H1 (cell line): ENCODE measurements around the gene SCAMP2. TPM values are rescaled to one million over a fixed set of nuclear protein-coding genes. Genes with fewer than 3 reads are reported as not detected.
A peak's percentile ranks its signal among the peaks of the same experiment; 100 is the strongest.

Experiments
- CBX5 ChIP-seq: fragments of 300-800, 300-1000 bp; sonication (generic); IDR thresholded peaks from 2 replicates; pipeline ENCODE4 v1.7.1; 2016; ENCODE audit warnings: antibody characterized with exemption, low read length, low read depth
- CEBPB ChIP-seq: IDR thresholded peaks from 2 replicates; pipeline ENCODE4 v1.6.1; 2012; ENCODE audit warnings: low read depth, low read length
- GTF2F1 ChIP-seq: IDR thresholded peaks from 2 replicates; pipeline ENCODE4 v1.6.1; 2012; ENCODE audit warnings: low read depth, low read length, improper control_type of control experiment, borderline replicate concordance
- HDAC2 ChIP-seq, 2 experiments: fragments of 300-600 bp in 1 of 2; sonication (generic) in 1 of 2; IDR thresholded peaks; 2 replicates each; pipeline ENCODE4 v1.6.1; 2011 to 2012; ENCODE audit warnings: low read depth in 2 of 2, low read length in 2 of 2, mild to moderate bottlenecking in 2 of 2, moderate library complexity in 2 of 2, borderline replicate concordance in 1 of 2, inconsistent platforms in 1 of 2
- PHF8 ChIP-seq: fragments of 200-600 bp; sonication (generic); conservative IDR thresholded peaks from 2 replicates; pipeline ENCODE4 v1.7.1; 2012; ENCODE audit warnings: low read depth, mild to moderate bottlenecking, inconsistent platforms, low read length, moderate library complexity
- POLR2AphosphoS5 ChIP-seq: IDR thresholded peaks from 2 replicates; pipeline ENCODE4 v1.6.1; 2011; ENCODE audit warnings: low read depth, low read length
- polyA plus RNA-seq, 7 experiments: library from polyadenylated mRNA; depleted of rRNA in 3 of 7; stranded (reverse) in 5 of 7; unstranded in 2 of 7; fragments of >200 nt in 5 of 7; fragments of 200-250 nt in 2 of 7; gene quantifications; 1 replicate in 5 of 7; 2 replicates in 1 of 7; 4 replicates in 1 of 7; pipeline versions ENCODE4 v1.2.1 to v1.2.3, GENCODE V29; 2011 to 2013; ENCODE audit warnings: missing spikeins in 2 of 7, mixed read lengths in 2 of 7
- total RNA-seq: library from RNA; stranded (reverse); fragmentation: NEBNext Ultra II Directional; extraction: Animal tissue kit (Norgen Biotek cat#: 25700); gene quantifications from 2 replicates; pipeline ENCODE4 v1.2.1, GENCODE V29; 2021
- TF ChIP-seq, protein P1 (sequence below): fragments of 300-600 bp; sonication (generic); IDR thresholded peaks from 2 replicates; pipeline ENCODE4 v1.7.1; 2012; ENCODE audit warnings: low read length, moderate library complexity, mild to moderate bottlenecking, inconsistent platforms; ENCODE audit not compliant: insufficient replicate concordance

Gene SCAMP2
- total and polyA plus RNA-seq, 2 of the 8 experiments (the other 6 are each of a cell fraction or from before 2014, with no cell fraction given): 41.7 to 131 TPM

- TF ChIP-seq, protein P1, sequence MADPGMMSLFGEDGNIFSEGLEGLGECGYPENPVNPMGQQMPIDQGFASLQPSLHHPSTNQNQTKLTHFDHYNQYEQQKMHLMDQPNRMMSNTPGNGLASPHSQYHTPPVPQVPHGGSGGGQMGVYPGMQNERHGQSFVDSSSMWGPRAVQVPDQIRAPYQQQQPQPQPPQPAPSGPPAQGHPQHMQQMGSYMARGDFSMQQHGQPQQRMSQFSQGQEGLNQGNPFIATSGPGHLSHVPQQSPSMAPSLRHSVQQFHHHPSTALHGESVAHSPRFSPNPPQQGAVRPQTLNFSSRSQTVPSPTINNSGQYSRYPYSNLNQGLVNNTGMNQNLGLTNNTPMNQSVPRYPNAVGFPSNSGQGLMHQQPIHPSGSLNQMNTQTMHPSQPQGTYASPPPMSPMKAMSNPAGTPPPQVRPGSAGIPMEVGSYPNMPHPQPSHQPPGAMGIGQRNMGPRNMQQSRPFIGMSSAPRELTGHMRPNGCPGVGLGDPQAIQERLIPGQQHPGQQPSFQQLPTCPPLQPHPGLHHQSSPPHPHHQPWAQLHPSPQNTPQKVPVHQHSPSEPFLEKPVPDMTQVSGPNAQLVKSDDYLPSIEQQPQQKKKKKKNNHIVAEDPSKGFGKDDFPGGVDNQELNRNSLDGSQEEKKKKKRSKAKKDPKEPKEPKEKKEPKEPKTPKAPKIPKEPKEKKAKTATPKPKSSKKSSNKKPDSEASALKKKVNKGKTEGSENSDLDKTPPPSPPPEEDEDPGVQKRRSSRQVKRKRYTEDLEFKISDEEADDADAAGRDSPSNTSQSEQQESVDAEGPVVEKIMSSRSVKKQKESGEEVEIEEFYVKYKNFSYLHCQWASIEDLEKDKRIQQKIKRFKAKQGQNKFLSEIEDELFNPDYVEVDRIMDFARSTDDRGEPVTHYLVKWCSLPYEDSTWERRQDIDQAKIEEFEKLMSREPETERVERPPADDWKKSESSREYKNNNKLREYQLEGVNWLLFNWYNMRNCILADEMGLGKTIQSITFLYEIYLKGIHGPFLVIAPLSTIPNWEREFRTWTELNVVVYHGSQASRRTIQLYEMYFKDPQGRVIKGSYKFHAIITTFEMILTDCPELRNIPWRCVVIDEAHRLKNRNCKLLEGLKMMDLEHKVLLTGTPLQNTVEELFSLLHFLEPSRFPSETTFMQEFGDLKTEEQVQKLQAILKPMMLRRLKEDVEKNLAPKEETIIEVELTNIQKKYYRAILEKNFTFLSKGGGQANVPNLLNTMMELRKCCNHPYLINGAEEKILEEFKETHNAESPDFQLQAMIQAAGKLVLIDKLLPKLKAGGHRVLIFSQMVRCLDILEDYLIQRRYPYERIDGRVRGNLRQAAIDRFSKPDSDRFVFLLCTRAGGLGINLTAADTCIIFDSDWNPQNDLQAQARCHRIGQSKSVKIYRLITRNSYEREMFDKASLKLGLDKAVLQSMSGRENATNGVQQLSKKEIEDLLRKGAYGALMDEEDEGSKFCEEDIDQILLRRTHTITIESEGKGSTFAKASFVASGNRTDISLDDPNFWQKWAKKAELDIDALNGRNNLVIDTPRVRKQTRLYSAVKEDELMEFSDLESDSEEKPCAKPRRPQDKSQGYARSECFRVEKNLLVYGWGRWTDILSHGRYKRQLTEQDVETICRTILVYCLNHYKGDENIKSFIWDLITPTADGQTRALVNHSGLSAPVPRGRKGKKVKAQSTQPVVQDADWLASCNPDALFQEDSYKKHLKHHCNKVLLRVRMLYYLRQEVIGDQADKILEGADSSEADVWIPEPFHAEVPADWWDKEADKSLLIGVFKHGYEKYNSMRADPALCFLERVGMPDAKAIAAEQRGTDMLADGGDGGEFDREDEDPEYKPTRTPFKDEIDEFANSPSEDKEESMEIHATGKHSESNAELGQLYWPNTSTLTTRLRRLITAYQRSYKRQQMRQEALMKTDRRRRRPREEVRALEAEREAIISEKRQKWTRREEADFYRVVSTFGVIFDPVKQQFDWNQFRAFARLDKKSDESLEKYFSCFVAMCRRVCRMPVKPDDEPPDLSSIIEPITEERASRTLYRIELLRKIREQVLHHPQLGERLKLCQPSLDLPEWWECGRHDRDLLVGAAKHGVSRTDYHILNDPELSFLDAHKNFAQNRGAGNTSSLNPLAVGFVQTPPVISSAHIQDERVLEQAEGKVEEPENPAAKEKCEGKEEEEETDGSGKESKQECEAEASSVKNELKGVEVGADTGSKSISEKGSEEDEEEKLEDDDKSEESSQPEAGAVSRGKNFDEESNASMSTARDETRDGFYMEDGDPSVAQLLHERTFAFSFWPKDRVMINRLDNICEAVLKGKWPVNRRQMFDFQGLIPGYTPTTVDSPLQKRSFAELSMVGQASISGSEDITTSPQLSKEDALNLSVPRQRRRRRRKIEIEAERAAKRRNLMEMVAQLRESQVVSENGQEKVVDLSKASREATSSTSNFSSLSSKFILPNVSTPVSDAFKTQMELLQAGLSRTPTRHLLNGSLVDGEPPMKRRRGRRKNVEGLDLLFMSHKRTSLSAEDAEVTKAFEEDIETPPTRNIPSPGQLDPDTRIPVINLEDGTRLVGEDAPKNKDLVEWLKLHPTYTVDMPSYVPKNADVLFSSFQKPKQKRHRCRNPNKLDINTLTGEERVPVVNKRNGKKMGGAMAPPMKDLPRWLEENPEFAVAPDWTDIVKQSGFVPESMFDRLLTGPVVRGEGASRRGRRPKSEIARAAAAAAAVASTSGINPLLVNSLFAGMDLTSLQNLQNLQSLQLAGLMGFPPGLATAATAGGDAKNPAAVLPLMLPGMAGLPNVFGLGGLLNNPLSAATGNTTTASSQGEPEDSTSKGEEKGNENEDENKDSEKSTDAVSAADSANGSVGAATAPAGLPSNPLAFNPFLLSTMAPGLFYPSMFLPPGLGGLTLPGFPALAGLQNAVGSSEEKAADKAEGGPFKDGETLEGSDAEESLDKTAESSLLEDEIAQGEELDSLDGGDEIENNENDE: no peak
- TF ChIP-seq HDAC2 (IDR thresholded peaks at IDR 0.05; ENCODE audit: borderline replicate concordance in 1 of 2, low read depth in 2 of 2, low read length in 2 of 2): peak in 1 of 2 experiments; percentile 57; a peak in 1 of 4 replicates
- peak; percentile 87 for TF ChIP-seq PHF8
- peak; percentile 68; the same call in 1 of the 2 replicates for TF ChIP-seq CEBPB
- no peak for TF ChIP-seq GTF2F1
- peak; percentile 41; the same call in 1 of the 2 replicates for TF ChIP-seq POLR2AphosphoS5
- TF ChIP-seq CBX5: no peak
Measured at GRCh38 chr15:74906450-74907162, 33.4 kb upstream of the SCAMP2 start, which contains the start of gene FAM219B (continued).
